Pancreas (tissue), 10 donors: ENCODE measurements around the gene ZFP42. TPM values are rescaled to one million over a fixed set of nuclear protein-coding genes. Genes with fewer than 3 reads are reported as not detected.

Source experiments
- ATAC-seq, 4 donors: fragments of 200-7000 bp; cut with Tn5 transposase; one replicate each; pipeline versions ENCODE4 v1.8.0 to v1.9.1; 2020; ENCODE audit warnings: mild to moderate bottlenecking in 4 of 4, moderate library complexity in 4 of 4
- DNase-seq, 6 donors: peaks; one replicate each; pipeline ENCODE4 v3.0.0-alpha.2; 2020
- FAIRE-seq: peaks from 2 replicates; lab custom pipeline; 2012; peaks lifted over from hg19 to GRCh38; lab: Jason Lieb, UNC
- H3K27ac ChIP-seq, 4 donors: fragments of 200-600 bp; sonication (generic); 1 replicate in 3 of 4; 2 replicates in 1 of 4; pipeline versions ENCODE4 v1.5.0 to v1.8.0; 2020
- H3K27me3 ChIP-seq, 4 donors: fragments of 200-600 bp; one replicate each; pipeline ENCODE4 v1.8.0; 2021
- H3K36me3 ChIP-seq, 3 donors: fragments of 200-600 bp; sonication (generic) in 1 of 3; one replicate each; pipeline versions ENCODE4 v1.5.0 to v1.8.0; 2020 to 2021
- H3K4me1 ChIP-seq, 3 donors: fragments of 200-600 bp; one replicate each; pipeline ENCODE4 v1.8.0; 2021
- H3K4me3 ChIP-seq, 4 donors: fragments of 200-600 bp; sonication (generic) in 2 of 4; one replicate each; pipeline versions ENCODE4 v1.5.0 to v1.8.0; 2020 to 2021
- H3K9me3 ChIP-seq, 4 donors: fragments of 200-600 bp; one replicate each; pipeline ENCODE4 v1.8.0; 2021
- WGBS, 2 donors: extraction: QIAGEN DNeasy Blood & Tissue Kit; methylation state at CpG; one replicate each; pipeline ENCODE4 v1.1.7; 2013; 5-methylcytosine and 5-hydroxymethylcytosine counted together
- intact Hi-C, 3 donors: fragments of 100-400 bp; cut with DNase I; formaldehyde crosslinking; loops; one replicate each; pipeline versions ENCODE4 v1.11.1 to v1.14.2; 2022
- polyA plus RNA-seq, 2 donors: library from polyadenylated mRNA; stranded (reverse); fragments of 200-250 nt; gene quantifications; one replicate each; pipeline ENCODE4 v1.2.3, GENCODE V29; 2013
- total RNA-seq, 6 donors: library from RNA; stranded (reverse); fragmentation: NEBNext Ultra II Directional in 4 of 6; extraction: Animal tissue kit (Norgen Biotek cat#: 25700) in 4 of 6; gene quantifications; one replicate each; pipeline versions ENCODE4 v1.2.1 to v1.2.4, GENCODE V29; 2021 to 2023
- TF ChIP-seq, protein P1 (sequence below), 4 donors: fragments of 200-600 bp; sonication (generic) in 3 of 4; IDR thresholded peaks; one replicate each; pipeline versions ENCODE4 v1.5.0 to v1.8.0; 2021; ENCODE audit warnings: antibody characterized with exemption in 4 of 4
- donor health status: healthy with polysubstance abuse.
- donor health status: DM: no; HTN: no; CAD: no; lungs with moderate emphysema.
- donor health status: DM: no; HTN: no; CAD: no.
- donor health status: control.
- donor health status: control.
- donor health status: Bipolar disorder and iron deficiency.
- donor health status: DM: yes; HTN: yes; CAD: no.
- donor health status: DM: no; HTN: no; CAD: no.
- donor health status: DM: no; HTN: no; CAD: no.
- donor health status: DM: yes; HTN: yes; CAD: no.

ZFP42 gene
- total and polyA plus RNA-seq, 8 donors, result 0.05 to 0.06 TPM; not detected in 6

DNA sequence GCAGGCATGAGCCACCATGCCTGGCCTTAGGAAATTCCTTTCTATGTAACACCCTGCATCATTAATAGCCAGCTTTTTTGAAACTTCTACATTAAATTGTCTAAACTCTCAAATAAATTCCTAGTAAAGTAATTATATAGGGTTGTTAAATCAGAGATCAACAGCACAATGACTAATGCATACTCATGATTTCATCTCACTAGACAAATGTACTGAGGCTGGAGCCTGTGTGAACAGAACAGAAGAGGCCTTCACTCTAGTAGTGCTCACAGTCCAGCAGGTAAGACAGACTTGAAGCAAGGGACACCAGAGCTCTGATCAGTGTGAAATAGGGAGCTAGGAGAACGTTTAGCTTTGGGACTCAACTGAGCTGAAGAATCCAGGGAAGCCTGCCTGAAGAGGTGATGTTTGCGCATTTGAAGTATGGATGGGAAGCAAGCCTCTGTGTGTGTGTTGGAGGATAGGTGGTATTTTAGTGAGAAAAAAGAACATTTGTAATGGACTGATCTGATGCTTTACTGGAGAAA lies 3.9 kb downstream of the ZFP42 start:
- no peak for DNase-seq
- 56 to 60% methylated on average over 2 of the region's 2 CpGs for WGBS, 2 donors
- H3K9me3 ChIP-seq, result no peaks in the 10 kb centered on the region
- H3K4me1 ChIP-seq, result no peaks in the 10 kb centered on the region
- no peak overlapping the region for H3K27ac ChIP-seq
- intact Hi-C loops, result no loop called here
- no peak overlapping the region for H3K4me3 ChIP-seq
- no peaks in the 10 kb centered on the region for H3K27me3 ChIP-seq
- TF ChIP-seq, protein P1, sequence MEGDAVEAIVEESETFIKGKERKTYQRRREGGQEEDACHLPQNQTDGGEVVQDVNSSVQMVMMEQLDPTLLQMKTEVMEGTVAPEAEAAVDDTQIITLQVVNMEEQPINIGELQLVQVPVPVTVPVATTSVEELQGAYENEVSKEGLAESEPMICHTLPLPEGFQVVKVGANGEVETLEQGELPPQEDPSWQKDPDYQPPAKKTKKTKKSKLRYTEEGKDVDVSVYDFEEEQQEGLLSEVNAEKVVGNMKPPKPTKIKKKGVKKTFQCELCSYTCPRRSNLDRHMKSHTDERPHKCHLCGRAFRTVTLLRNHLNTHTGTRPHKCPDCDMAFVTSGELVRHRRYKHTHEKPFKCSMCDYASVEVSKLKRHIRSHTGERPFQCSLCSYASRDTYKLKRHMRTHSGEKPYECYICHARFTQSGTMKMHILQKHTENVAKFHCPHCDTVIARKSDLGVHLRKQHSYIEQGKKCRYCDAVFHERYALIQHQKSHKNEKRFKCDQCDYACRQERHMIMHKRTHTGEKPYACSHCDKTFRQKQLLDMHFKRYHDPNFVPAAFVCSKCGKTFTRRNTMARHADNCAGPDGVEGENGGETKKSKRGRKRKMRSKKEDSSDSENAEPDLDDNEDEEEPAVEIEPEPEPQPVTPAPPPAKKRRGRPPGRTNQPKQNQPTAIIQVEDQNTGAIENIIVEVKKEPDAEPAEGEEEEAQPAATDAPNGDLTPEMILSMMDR (IDR thresholded peaks at IDR 0.05), result no peak
- H3K36me3 ChIP-seq, result no peaks in the 10 kb centered on the region
- FAIRE-seq, result no peak
- ATAC-seq, result no peak

DNA sequence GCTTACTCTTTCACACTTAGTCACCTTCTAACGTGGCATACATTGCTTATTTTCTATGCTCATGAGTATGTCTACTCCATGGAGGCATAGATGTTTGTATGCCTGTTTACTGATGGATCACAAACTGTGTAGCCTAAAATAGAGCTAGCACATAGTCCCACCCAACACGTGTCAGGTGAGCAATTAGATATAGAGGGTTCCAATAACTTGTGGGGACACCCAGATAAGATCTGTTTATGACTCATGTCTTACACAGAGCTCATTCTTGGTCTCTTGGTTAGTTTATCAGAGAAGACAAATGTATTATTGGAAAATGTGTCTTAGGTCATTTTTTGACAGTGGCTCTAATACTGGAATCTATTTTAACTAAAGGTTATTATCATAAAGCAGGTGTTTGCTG lies 6.8 kb downstream of the ZFP42 start:
- H3K36me3 ChIP-seq, result no peaks in the 10 kb centered on the region
- intact Hi-C loops, result no loop called here
- no peak overlapping the region for H3K4me3 ChIP-seq
- no peaks in the 10 kb centered on the region for H3K4me1 ChIP-seq
- FAIRE-seq (no peak), ATAC-seq (no peak), DNase-seq (no peak)
- H3K27ac ChIP-seq, result no peak overlapping the region
- no peaks in the 10 kb centered on the region for H3K9me3 ChIP-seq
- WGBS, 2 donors, result 46 to 47% methylated on average over 2 of the region's 2 CpGs
- H3K27me3 ChIP-seq, result peaks cover 0 to 3% (median 0%) of the 10 kb centered on the region in 4 donors
- TF ChIP-seq, protein P1 (IDR thresholded peaks at IDR 0.05), result no peak

DNA sequence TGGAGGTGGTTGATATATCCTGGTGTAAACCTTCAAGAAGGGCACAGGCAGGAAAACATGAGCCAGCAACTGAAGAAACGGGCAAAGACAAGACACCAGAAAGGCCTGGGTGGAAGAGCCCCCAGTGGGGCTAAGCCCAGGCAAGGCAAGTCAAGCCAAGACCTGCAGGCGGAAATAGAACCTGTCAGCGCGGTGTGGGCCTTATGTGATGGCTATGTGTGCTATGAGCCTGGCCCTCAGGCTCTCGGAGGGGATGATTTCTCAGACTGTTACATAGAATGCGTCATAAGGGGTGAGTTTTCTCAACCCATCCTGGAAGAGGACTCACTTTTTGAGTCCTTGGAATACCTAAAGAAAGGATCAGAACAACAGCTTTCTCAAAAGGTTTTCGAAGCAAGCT lies 7.2 kb downstream of the ZFP42 start:
- no peaks in the 10 kb centered on the region for H3K4me1 ChIP-seq
- ATAC-seq (no peak), DNase-seq (no peak), FAIRE-seq (no peak)
- H3K9me3 ChIP-seq, result no peaks in the 10 kb centered on the region
- TF ChIP-seq, protein P1 (IDR thresholded peaks at IDR 0.05), result no peak
- peaks cover 0 to 3% (median 0%) of the 10 kb centered on the region in 4 donors for H3K27me3 ChIP-seq
- H3K27ac ChIP-seq, result no peak overlapping the region
- intact Hi-C loops, result no loop called here
- H3K4me3 ChIP-seq, result no peak overlapping the region
- H3K36me3 ChIP-seq, result no peaks in the 10 kb centered on the region
- WGBS, 2 donors, result 76 to 86% methylated on average over 7 of the region's 7 CpGs

DNA sequence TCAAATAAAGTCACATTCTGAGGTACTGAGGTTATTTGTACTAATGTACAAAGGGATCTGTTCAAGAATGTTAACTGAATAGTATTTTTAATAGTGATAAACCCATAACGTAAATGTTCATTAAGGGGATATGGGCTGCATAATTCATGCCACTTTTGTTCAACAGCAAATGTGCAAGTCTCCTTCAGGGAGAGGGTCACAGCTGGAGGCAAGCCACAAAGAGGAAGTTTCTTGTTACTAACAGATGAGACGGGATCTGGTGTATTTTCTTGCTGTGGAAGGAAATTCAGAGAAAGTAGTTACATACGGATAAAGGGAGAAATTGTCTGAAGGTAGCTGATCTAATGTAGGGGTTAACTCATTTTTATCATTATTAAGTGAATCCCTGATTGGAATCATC lies 10.0 kb downstream of the ZFP42 start:
- Histone ChIP-seq H3K36me3 (no peaks in the 10 kb centered on the region), H3K4me3 (no peak overlapping the region), H3K4me1 (no peaks in the 10 kb centered on the region), H3K27ac (no peak overlapping the region), H3K9me3 (no peaks in the 10 kb centered on the region), H3K27me3 (peaks cover 0 to 3% (median 0%) of the 10 kb centered on the region in 4 donors)
- 66 to 79% methylated on average over 3 of the region's 3 CpGs for WGBS, 2 donors
- ATAC-seq (no peak), FAIRE-seq (no peak), DNase-seq (no peak)
- intact Hi-C loops, result no loop called here
- TF ChIP-seq, protein P1 (IDR thresholded peaks at IDR 0.05), result no peak

DNA sequence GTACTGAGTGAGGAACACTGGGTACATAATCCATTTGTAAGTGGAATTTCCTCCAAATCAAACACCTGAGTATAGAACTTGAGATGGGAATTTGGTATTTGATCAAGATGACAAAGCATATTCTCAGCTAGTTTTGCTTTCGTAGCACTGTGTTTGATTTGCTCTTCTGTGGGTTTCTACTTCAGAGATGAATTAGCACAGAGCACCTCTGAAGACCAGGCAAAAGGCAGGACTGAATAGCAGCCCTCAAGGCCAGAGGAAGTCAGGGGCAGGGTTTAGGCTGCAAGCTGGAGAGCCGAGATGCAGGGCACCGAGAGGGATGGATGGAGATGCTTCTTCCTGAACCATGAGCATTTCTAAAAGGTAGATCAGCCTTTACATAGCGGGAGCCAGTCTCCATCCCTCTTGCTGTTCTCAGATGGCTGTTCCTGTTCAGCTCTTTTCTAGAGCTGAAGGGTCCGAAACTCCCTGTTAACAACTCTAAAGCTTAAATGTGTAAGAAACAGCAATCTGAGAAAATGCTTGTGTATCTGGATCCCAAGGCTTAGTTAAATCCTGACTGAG lies 10.8 kb downstream of the ZFP42 start:
- Histone ChIP-seq H3K4me3 (no peak overlapping the region), H3K4me1 (no peaks in the 10 kb centered on the region), H3K36me3 (no peaks in the 10 kb centered on the region), H3K27ac (no peak overlapping the region), H3K27me3 (peaks cover 0 to 3% (median 0%) of the 10 kb centered on the region in 4 donors), H3K9me3 (no peaks in the 10 kb centered on the region)
- WGBS, 2 donors, result 39 to 62% methylated on average over 5 of the region's 5 CpGs
- no peak for FAIRE-seq
- DNase-seq, result no peak
- TF ChIP-seq, protein P1 (IDR thresholded peaks at IDR 0.05), result no peak
- intact Hi-C loops, result no loop called here
- ATAC-seq, result no peak
